T-helper 2 cell (primary cell): ENCODE results near the gene ZFYVE28.
"Not testable (repeated sequence)": the region's sequence is repeated elsewhere in the genome, so short reads cannot be mapped to it uniquely, and the experiment has no call there.

Experiments
- DNase-seq, 5 experiments: peaks; one replicate each; pipeline versions ENCODE4 v3.0.0 to v3.0.0-alpha.2; 2012 to 2022

ZFYVE28 gene

DNA sequence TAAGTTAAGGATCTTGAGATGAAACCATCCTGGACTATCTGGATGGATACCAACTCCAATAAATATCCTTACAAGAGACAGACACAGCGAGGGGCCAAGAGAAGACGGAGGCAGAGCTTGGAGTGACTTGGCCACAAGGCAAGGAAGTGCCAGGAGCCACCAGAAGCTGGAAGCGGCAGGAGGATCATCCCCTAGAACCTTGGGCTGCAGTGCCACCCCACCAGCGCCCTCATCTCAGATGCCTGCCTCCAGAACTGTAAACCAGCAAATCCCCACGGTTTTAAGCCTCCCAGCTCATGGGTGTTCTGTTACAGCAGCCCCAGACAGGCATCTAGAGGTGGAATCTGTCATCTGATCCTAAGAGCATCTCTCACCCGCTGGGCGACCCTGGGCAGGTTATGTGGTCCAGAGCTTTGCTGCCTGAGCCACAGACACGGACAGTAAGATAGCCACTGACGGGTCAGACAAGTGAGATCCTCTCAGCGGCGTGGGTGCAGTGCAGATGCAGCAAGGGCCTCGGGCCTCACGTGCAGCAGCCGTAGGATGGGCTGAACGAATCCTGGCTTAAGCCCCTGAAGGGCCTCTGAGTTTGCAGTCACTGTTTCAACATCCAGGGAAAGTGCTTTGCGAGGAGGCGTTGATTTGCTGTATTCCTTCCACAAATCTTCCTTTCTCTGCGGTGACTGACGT is 131.4 kb downstream of the ZFYVE28 start:
- no peak for DNase-seq

DNA sequence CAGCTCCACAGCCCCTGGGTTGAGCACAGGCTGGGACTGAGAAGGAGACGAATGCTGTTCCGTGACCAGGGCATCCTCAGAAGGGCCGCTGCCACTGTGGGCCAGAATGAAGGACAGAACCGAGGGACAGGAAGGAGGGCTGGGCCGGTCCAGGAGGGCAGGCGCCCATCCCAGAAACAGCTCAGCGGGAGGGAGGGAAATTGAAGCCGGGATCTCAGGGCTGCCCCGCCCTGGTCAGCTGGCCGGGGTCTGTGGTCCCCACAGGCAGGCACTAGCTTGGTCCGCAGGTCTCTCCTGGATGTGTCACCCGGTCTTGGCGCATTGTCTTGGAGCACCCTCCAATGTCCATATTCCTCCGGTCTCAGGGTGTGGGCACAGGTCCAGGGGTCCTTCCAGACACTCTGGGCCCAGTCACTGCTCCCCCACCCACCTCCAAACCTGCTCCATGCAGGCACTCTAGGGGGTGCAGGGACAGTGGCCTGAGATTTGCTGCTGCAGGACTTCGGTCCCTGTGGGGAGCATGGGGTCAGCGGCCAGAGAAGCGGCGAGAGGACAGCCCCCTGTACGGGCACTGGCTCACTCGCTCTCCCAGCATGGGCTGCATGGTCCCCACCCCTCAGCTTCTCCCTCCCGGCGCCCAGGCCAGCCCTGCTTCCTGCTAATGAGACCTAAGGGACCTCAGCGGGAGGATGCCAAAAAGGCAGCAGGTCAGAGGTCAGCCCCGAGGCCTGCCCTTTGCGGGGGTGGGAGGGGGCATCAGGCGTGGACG is 132.6 kb downstream of the ZFYVE28 start:
- DNase-seq = no peak

DNA sequence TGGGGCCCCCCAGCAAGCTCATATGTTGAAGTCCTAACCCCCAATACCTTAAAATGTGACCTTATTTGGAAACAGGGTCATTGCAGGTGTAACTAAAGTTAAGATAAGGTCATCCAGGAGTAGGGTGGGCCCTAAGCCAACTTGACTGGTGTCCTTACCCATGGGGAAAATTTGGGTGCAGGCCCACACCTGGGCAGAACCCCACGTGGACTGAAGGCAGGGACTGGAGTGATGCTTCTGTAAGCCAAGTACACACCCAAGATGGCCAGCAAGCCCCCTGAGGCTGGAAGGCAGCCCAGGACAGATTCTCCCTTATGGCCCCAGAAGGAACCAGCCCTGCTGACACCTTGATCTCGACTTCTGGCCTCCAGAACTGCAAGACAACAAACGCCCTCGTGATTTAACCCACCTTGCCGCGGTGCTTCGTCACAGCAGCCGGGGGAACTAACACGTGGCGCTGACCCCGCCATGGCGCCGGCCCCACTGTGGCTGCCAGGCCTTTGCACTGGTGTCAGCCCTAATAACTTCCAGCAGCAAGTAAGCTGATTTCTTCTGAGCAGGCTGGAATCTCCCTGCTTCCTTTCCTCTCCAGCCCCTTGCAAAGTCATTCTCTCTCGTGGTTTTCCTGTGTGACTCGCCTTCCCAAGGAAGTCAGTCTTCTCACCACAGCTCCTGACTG is 133.4 kb downstream of the ZFYVE28 start:
- peak in 1 of 5 experiments; percentile 27 for DNase-seq

DNA sequence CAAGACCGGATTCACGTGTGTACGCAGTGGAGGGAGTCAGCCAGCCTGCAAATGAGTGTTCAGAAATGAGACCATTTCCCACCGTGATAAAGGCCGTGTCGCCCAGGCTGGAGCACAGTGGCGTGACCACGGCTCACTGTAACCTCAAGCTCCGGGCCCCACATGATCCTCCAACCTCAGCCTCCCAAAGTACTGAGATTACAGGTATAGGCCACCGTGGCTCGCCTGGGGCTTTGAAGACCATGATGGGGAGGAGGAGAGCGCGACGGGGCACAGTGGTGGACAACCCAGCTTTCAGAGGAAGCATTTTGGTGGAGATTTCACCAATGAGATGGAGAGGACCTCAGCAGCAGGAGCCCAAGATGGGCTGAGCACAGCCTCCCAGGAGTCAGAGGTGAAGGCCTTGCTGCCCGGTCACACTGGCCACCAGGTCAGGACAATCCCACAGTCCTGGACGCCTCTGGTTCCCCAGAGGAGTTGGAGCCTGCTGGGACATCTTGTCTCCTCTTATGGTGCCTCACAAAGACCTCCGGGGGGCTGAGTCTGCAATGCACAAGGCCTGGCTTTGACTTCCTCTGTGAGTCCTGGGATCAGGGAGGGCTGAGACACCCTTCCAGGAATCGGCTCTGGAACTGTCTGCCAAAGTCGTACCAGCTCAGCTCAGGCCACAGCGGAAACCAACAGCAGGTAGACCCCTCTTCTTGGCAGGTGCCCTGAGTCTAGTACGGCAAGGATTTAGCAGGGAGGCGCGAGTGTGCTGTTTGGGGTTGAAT is 134.1 kb downstream of the ZFYVE28 start:
- no peak for DNase-seq

DNA sequence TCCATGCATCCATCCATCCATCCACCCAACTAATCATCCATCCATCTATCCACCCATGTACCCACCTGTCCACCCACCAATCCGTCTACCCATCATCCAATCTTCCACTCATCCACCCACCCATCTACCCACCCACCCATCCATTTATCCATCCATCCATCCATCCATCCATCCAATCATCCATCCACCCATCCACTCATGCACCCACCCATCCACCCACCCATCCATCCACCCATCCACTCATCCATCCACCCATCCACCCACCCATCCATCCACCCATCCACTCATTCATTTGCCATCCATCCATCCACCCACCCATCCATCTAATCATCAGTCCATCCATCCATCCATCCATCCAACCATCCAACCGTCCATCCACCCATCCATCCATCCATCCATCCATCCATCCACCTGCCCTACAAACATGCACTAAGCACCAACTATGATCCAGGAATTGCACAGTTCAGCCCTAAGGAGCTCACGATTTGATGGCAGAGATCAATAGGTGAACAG is 135.2 kb downstream of the ZFYVE28 start:
- no peak for DNase-seq

DNA sequence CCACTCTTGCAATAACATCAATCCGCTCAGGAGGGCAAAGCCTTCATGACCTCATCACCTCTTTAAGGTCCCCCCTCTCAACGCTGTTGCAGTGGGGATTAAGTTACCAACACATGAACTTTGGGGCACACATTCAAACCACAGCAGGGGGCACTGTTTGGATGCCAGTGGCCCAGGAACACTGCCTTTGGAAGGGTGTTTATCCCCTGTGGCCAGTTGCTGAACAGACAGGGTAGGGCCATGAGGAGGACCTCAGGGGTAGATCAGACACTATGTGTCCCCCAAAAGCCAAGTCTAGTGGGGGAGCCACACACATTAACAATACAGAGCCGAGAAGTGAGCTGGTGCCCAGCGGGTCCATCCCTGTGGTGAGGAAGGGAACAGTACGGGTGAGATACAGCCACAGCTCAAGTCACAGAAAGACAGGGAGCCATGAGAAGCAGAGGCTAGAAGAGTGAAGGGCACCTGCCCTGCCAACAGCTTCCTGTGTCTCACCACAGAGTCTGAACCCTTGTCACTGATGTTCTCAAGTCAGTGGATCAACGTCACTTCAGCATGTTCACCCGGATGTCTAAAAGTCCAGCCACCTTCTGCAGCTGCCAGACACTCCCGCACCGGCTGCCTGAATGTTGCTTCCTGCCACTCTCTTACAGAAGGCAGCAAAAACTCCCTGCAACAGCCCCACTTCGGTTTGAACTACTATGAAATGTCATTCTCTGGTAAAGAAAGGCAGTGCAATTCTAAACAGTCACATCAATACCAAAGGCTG is 136.7 kb downstream of the ZFYVE28 start:
- peak; percentile 32 to 98 (median 71) for DNase-seq

DNA sequence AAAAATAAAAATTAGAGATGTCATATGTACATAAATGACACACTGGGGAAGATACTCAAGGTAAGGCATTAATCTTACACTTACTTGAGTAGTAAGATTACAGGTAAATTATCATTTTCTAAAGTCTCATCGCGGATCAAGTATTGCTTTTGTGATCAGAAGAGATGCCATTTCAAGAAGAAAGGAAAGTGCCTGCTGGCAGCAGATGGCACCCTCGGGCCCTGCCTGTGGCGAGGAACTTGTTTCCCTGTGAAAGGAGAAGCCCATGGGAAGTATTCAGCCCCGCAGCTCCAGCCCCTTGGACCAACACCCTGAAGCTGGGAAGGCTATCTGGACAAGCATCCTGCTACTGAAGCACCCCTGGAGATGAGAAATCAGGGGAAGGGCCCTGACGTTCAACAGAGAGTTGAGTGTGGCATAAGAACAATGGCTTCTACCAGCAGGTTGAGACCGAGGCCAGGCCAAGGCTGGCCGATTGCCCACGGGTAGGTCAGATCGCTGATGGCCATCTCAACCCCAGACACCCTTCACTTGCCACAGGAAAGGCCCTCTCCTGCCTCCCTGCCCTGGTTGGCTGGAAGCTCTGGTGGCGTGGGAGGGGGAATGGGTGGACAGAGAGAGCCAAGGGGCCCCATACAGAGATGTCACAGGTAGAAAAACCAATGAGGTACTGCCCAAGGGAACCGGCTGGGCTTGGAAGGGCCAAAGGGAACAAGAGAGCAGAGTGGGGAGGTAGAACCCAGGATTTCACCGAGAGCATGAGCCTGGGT is 137.7 kb downstream of the ZFYVE28 start:
- no peak for DNase-seq

DNA sequence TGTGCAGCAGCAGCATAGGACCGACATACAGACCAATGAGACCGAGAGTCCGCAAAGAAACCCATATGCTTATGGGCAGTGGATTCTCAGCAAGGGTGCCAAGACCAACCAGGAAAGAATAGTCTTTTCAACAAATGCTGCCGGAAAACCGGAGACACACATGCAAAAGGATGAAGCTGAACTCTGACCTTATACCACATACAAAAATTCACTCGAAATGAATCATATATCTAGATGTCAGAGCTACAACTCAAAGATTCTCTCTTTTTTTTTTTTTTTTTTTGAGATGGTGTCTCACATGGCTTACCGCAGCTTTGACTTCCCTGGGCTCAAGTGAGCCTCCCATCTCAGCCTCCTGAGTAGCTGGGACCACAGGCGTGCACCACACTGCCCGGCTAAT is 140.5 kb downstream of the ZFYVE28 start:
- DNase-seq = no peak

DNA sequence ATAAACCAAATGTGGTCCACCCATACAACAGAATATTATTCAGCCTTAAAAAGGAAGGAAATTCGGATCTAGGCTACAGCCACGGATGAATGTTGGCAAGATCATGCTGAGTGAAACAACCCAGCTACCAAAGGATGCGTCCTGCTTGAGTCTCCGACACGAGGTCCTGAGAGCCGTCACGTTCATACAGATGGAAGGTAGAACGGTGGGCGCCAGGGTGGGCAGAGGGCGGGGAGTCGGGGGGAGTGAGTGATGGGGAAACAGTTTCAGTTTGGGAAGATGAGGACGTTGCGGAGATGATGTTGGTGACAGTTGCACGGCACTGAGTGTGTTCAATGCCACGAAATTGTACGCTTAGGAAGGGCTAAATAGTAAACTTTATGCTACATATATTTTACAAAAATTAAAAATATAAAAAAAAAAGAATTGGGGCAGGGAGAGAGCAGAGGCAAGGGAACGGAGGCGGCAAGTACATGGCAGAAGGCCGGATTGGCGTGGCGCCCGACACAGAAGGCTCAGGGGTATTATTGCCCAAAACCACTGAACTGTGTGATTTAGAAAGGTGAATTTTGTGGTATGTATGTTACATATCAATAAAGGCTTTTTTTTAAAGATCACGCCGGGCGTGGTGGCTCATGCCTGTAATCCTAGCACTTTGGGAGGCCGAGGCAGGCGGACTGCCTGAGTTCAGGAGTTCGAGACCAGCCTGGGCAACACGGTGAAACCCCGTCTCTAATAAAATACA is 141.7 kb downstream of the ZFYVE28 start:
- no peak for DNase-seq

DNA sequence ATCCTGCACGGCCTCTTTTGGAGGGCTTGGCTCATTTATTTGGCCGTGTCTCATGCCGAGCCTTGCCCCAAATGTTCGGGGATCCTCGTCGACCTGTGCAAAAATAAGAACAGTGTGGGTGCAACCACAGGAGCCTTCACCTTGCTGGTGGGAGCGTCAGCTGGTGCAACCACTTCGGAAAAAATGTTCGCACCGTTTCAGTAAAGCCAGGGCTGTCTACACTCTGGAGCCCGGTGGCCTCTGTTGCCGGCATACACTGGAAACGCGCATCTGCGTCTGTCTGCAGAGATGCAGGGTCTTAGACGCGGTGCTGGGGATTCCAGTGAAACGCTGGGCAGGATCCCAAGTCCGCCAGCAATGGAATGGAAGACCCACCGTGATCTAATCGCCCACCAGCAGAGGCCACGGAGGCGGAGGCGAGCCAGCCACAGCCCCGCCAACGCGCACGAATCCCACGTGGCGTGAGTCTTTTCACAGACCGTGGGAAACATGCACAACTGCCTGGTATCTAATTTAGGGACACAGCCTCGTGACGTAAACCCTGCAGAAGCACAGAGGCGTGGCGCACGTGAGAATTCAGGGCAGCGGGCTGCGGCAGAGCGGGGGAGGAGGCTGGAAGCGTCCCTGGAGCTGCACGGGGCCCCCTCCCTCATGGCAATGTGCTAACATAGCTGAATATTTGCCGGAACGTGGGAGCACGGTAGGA is 142.7 kb downstream of the ZFYVE28 start:
- DNase-seq = no peak

DNA sequence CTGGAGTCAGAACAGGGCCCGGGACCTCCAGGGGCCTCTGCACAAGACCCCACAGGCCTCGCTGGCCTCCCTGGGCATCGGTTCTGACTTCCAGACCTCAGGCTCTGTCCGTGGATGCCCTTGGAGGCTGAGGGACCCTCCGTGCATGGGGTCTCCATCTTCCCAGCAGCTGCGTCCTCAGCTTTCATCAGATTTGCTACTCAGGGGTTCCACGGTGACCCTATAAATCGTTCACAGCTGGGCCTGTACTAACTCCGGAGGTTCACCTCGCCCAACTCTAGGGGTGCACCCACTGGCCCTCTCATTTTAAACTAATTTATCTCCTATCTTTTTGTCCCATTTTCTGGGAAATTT is 143.4 kb downstream of the ZFYVE28 start:
- not testable (repeated sequence) for DNase-seq

DNA sequence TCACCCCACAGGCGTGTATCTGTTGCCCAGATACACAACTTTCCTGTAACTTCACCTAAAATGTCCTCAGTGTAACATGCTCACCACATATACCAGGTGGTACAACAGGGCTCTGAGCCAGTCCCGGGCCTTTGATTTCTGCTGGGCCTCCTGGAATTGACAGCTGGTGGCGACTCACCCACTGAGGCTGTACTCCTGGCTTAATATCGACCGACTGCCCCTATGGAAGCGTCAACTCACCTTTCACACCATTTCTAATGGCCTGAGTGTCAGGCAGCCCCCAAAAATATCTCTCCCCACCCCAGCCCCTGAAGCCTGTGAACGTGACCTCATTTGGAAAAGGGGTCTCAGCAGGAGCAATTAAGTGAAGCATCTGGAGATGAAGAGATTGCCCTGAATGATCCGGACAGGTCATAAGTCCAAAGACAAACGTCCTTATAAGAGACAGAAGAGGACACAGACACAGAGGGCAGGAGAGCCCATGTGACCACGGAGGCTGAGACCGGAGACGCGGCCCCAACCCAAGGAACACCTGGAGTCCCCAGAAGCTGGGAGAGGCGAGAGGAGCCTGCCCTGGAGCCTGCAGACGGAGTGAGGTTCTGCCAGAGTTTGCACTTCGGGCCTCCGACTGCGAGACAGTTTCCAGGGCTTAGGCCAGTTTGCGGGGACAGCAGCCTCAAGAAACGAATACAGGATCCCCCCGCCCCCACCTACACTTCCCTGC is 144.0 kb downstream of the ZFYVE28 start:
- no peak for DNase-seq

DNA sequence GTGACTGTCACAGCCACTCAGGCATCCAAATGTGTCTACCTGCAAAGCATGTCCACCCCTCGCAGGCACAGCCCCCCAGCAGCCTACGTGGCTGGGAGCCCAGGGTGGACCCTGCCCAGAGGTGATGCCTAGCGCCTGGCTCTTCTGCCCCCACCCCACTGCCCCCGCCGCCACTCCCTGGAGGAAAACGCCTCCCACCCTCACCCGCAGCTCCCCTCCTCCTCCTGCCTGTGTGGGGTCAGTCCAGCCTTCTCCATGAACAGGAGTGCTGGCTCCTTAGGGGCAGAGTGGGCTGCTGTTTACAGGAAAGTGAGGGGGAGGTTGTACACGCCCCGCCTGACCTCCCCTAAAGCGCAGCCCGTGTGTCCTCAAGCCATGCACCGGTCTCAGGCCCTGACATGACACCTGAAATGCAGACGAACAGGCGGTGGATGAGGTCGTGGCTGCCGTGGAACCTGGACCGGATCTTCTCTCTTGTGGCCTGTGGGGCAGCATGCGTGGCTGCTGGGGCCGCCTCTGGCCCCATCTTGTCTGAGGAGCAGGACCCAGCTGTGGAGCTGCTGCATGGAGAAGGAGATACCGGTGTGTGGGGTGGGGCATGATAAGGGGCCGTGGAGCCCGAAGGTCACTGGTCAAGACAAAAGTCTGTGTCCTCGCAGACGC is 144.7 kb downstream of the ZFYVE28 start:
- DNase-seq = no peak

DNA sequence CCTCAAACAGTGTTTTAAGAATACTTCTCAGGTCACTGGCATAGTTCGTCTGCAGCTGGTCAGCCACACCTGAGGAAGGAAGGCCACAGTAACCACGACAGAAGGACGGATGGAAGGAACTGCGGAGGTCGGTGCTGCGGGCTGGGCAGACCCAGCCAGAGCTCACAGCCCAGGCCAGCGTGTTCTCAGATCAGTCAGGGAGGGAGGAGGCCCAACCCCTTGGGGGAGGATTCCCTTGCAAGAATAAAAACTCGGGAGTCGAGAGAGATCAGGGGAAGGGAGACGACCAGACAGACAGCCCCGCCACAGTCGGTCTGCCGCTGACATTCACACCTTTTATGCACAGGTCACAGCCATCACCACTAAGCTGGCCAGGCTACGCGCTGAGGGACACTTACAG is 145.2 kb downstream of the ZFYVE28 start:
- no peak for DNase-seq

DNA sequence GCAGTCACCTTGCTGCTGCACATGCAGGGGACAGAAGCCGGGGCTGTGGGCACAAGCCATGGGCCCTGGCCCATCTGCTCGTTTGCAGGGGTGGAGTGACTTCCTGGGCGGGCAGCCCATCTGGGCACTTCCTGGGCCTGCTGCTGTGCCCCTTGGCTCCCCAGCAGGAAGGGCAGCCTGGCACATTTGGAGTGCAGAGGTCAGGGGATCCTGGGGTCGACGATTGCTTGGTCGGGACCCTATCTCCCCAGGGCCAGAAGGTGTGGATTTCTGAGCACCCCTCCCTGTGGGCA is 145.7 kb downstream of the ZFYVE28 start:
- DNase-seq = no peak

DNA sequence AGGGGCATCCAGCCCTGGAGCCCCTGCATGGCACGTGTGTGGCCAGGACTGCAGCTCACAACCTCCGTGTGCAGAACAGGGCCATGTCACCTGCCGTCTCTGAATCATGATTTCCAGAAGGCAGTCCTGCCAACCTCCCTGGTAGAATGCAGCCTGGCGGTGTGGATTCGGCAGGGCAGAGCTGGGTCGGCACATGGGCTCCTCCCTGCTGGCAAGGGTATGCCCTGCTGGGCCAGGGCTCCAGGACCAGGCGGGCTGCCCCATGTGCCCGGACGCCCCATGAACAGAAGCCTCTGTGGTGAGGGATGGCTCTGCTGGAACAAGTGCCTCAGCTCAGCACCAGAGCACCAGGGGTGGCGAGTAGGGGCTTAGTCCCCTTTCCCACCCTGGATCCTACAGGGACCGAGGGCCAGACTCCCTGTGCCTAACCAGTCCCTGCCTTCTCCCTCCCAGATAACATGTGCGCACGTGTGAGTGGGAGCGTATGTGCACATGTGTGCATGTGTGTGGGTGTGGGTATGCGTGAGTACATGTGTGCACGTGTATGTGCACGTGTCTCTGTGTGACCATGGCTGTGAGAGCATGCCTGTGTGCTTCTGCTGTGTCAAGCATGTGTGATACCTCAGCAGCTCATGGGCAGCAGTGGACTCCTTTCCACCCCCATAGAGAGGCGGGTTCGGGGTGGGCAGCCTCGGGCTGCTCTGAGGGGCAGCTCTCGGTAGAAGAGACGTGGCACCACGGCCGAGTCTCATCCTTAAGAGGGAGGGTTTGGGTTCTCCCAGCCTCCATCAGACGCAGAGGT is 146.2 kb downstream of the ZFYVE28 start:
- DNase-seq = no peak

DNA sequence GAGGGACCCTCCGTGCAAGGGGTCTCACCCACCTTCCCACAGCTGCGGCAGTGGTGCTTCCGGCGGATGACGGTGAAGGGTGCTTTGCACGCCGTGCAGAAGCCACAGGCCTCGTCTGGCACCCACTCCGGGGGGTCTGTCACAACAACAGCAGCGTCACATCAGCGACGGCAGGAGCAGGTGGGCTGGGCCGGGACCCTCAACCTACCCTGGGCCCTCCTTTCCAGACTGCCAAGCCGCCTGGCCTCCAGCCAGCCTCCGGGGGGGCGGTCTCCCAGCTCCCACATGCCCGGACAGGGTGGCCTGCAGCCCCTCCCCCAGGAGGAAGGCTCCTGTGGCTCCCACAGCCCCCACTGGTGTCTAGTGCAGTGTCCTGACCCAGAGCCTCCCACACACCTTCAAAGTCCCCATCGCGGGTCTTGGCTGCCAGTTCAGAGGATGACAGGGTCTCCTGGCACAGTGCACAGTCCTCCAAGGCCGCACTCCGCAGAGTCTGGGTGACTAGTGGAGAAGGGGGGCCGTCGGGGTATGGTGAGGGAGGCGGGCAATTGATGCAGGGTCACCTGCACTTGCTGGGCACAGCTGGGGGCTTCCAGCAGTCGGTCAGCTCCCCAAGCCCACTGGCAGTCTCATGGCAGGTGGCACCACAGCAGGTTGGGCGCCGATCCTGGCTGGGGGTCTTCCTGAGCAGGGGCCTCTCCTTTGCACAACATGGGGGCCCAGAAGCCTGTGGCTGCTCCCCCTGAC is 147.0 kb downstream of the ZFYVE28 start:
- no peak for DNase-seq
